MCF 10A (cell line): ENCODE measurements around the gene RALGDS. TPM values are rescaled to one million over a fixed set of nuclear protein-coding genes. Genes with fewer than 3 reads are reported as not detected.
"Not testable (repeated sequence)": the region's sequence is repeated elsewhere in the genome, so short reads cannot be mapped to it uniquely, and the experiment has no call there.

ENCODE experiments used
- BruUV-seq: library from RNA; stranded (reverse); fragments of 400-500 nt; replicated peaks from 2 replicates; lab custom pipeline; 2021; lab: Mats Ljungman, UMichigan
- CTCF ChIA-PET: fragments of 300-600 bp; sonication (Branson Sonifier 250); formaldehyde crosslinking; extraction: SDS; loops from one replicate; lab custom pipeline; 2021; ENCODE audit warnings: antibody characterized with exemption, inconsistent platforms; lab: Yijun Ruan, JAX
- POLR2A ChIA-PET: fragments of 300-600, 350-650 bp; sonication (Branson Sonifier 250); formaldehyde crosslinking; extraction: SDS; loops from one replicate; lab custom pipeline; 2020; ENCODE audit warnings: antibody characterized with exemption, inconsistent platforms; lab: Yijun Ruan, JAX
- DNase-seq: peaks from one replicate; pipeline ENCODE4 v3.0.0-alpha.2; 2018; ENCODE audit not compliant: unreplicated experiment
- H3K27ac Mint-ChIP-seq: one replicate; pipeline ENCODE4 v1.8.0; 2022; ENCODE audit warnings: mild to moderate bottlenecking, low read depth, mixed read lengths; ENCODE audit not compliant: unreplicated experiment
- H3K27me3 Mint-ChIP-seq: one replicate; pipeline ENCODE4 v1.8.0; 2022; ENCODE audit warnings: mixed read lengths; ENCODE audit not compliant: insufficient read depth, unreplicated experiment
- H3K36me3 Mint-ChIP-seq: one replicate; pipeline ENCODE4 v1.8.0; 2022; ENCODE audit warnings: mild to moderate bottlenecking, moderate library complexity, mixed read lengths; ENCODE audit not compliant: insufficient read depth, unreplicated experiment
- H3K4me1 Mint-ChIP-seq: one replicate; pipeline ENCODE4 v1.8.0; 2022; ENCODE audit warnings: mixed read lengths; ENCODE audit not compliant: insufficient read depth, unreplicated experiment
- H3K4me3 Mint-ChIP-seq: one replicate; pipeline ENCODE4 v1.8.0; 2022; ENCODE audit warnings: mild to moderate bottlenecking, moderate library complexity, mixed read lengths; ENCODE audit not compliant: unreplicated experiment
- H3K9me3 Mint-ChIP-seq: one replicate; pipeline ENCODE4 v1.8.0; 2022; ENCODE audit warnings: mixed read lengths; ENCODE audit not compliant: unreplicated experiment
- intact Hi-C: fragments of 100-400 bp; cut with micrococcal nuclease; formaldehyde crosslinking; loops from 2 replicates; pipeline ENCODE4 v1.14.1; 2022
- total RNA-seq: library from RNA; stranded (reverse); gene quantifications from 2 replicates; pipeline ENCODE4 v1.2.3, GENCODE V29; 2022
- TF ChIP-seq, protein P1 (sequence below): fragments of 200-600 bp; IDR thresholded peaks from one replicate; pipeline ENCODE4 v1.8.0; 2022; ENCODE audit warnings: antibody characterized with exemption, mild to moderate bottlenecking; ENCODE audit not compliant: unreplicated experiment

RALGDS gene
- total RNA-seq, 1 experiment from 2014 or later = 14.2 TPM

DNA sequence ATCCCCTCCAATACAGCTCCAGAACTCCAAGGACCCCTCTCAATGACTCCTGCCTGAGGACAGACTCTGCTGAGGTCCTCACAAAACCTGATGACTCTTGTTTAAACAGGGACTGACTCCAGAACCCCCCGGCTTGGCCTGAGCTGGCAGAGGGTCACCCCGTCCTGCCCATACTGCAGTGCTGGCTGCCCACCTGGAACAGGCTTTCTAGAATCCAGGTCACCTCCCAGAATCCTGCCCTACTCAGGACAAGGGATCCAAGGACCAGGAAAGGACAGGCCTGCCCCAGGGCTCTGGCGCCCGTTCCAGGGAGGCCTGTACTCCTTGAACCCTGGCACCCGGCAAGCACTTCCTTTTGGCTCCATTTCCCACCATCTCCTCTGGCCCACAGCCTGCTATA is 22.2 kb downstream of the RALGDS start:
- CTCF ChIA-PET = interaction anchor here (0.9 to 1.1 kb wide), 2 partner anchors 9 to 45 kb away, joined by 3 to 5 read pairs; no protein-coding TSS in a partner anchor

DNA sequence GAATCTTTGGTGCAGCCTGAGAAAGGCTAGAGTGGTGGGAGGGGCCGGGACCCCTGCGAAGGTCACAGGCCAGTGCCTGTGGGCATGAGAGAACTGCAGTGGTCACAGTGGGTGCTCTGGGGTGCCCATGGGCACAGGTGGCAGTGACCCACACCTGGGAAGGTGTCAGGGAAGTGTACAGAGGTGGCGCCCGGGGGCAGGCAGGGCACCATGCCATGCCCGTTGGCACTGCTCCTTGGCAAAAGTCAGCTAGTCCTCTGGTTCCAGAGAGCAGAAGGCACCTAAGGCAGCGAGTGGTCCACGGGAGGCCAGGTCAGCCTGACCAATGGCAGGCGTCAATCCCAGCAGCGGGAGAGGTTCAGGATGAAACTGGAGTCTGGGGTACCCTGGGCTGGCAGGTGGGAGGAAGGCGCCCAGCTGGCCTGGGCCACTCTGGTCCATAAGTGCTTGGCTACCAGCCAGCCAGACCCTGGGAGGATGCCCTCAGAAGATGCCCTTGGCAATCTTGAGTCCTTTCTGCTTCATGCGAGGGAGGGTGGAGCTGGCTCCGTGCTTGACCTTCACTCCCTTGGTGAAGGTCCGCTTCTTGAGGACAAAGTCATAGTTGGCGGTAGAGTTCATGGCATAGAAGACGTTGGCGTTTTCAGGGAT is 22.8 kb downstream of the RALGDS start:
- CTCF ChIA-PET = interaction anchor here (0.6 to 0.9 kb wide), 2 partner anchors 9 to 10 kb away, joined by 3 to 4 read pairs; no protein-coding TSS in a partner anchor
- Mint-ChIP-seq H3K4me1 (no peaks in the 10 kb centered on the region), H3K4me3 (no peak overlapping the region), H3K27ac (no peak overlapping the region), H3K36me3 (peaks cover 36% of the 10 kb centered on the region), H3K9me3 (peaks cover 8% of the 10 kb centered on the region), H3K27me3 (no peaks in the 10 kb centered on the region)
- intact Hi-C loops = no loop called here
- POLR2A ChIA-PET = no interaction called here
- no peak for DNase-seq
- BruUV-seq = no TSS peak
- TF ChIP-seq, protein P1, sequence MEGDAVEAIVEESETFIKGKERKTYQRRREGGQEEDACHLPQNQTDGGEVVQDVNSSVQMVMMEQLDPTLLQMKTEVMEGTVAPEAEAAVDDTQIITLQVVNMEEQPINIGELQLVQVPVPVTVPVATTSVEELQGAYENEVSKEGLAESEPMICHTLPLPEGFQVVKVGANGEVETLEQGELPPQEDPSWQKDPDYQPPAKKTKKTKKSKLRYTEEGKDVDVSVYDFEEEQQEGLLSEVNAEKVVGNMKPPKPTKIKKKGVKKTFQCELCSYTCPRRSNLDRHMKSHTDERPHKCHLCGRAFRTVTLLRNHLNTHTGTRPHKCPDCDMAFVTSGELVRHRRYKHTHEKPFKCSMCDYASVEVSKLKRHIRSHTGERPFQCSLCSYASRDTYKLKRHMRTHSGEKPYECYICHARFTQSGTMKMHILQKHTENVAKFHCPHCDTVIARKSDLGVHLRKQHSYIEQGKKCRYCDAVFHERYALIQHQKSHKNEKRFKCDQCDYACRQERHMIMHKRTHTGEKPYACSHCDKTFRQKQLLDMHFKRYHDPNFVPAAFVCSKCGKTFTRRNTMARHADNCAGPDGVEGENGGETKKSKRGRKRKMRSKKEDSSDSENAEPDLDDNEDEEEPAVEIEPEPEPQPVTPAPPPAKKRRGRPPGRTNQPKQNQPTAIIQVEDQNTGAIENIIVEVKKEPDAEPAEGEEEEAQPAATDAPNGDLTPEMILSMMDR = no peak

More for the DNA sequence above, 22.2 kb downstream of the RALGDS start:
- Mint-ChIP-seq H3K4me1 (no peaks in the 10 kb centered on the region), H3K27me3 (no peaks in the 10 kb centered on the region), H3K27ac (no peak overlapping the region), H3K36me3 (peaks cover 38% of the 10 kb centered on the region), H3K4me3 (no peak overlapping the region), H3K9me3 (peaks cover 8% of the 10 kb centered on the region)
- BruUV-seq = no TSS peak
- intact Hi-C loops = no loop called here
- DNase-seq = no peak
- TF ChIP-seq, protein P1 = no peak
- POLR2A ChIA-PET = interaction anchor here (0.8 kb wide), 1 partner anchor 9 kb away, joined by 3 read pairs; no protein-coding TSS in a partner anchor

DNA sequence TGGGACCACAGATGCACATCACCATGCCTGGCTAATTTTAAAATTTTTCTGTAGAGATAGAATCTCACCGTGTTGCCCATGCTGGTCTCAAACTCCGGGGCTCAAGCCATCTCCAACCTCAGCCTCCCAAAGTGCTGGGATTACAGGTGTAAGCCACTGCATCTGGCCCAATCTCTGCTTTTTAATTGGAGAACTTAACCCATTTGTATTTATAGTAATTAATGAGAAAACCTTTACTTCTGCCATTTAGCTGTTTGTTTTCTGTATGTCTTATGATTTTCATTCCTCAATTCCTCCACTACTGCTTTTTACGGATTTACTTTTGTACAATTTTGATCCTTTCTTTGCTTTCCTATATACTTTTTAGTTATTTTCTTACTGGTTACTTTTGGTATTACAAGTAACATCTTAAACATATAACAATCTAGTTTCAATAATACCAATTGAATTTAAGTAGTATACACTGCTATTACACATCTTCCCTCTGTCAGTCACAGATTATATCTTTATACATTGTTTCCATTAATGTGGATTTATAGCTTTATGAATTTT is 26.1 kb downstream of the RALGDS start:
- Mint-ChIP-seq H3K36me3 (peaks cover 20% of the 10 kb centered on the region), H3K4me1 (no peaks in the 10 kb centered on the region), H3K27me3 (no peaks in the 10 kb centered on the region), H3K4me3 (no peak overlapping the region), H3K9me3 (peaks cover 8% of the 10 kb centered on the region), H3K27ac (no peak overlapping the region)
- TF ChIP-seq, protein P1 = no peak
- DNase-seq = no peak
- intact Hi-C loops = no loop called here
- CTCF ChIA-PET = interaction anchor here (0.5 to 1.8 kb wide), 6 partner anchors 9 to 73 kb away, joined by 3 to 5 read pairs (median 4); no protein-coding TSS in a partner anchor
- POLR2A ChIA-PET = interaction anchor here (0.7 kb wide), 1 partner anchor 49 kb away, joined by 3 read pairs; no protein-coding TSS in a partner anchor
- no TSS peak for BruUV-seq

GRCh38 chr9:133094351-133094750 is 26.7 kb downstream of the RALGDS start:
- H3K9me3 Mint-ChIP-seq, H3K4me3 Mint-ChIP-seq, intact Hi-C loops, H3K27me3 Mint-ChIP-seq, BruUV-seq, POLR2A ChIA-PET, DNase-seq, H3K27ac Mint-ChIP-seq, H3K4me1 Mint-ChIP-seq: not testable (repeated sequence)
- peaks cover 20% of the 10 kb centered on the region for H3K36me3 Mint-ChIP-seq
- CTCF ChIA-PET = interaction anchor here (0.6 to 1.8 kb wide), 5 partner anchors 9 to 1239 kb away, joined by 3 to 5 read pairs (median 4); no protein-coding TSS in a partner anchor
